Spleen (tissue), 11 donors: ENCODE data around the gene BCL11B. TPM values are rescaled to one million over a fixed set of nuclear protein-coding genes. Genes with fewer than 3 reads are reported as not detected.

Experiments used
- DNase-seq: peaks from one replicate; pipeline ENCODE4 v3.0.0-alpha.2; 2020
- H3K27ac ChIP-seq, 8 donors: fragments of 200-600 bp; sonication (generic) in 7 of 8; 1 replicate in 4 of 8; 2 replicates in 4 of 8; pipeline versions ENCODE4 v1.5.0 to v1.8.0; 2016 to 2021; ENCODE audit warnings: inconsistent platforms in 4 of 8, mild to moderate bottlenecking in 4 of 8, moderate library complexity in 1 of 8
- H3K27me3 ChIP-seq, 7 donors: fragments of 200-600 bp; sonication (generic) in 6 of 7; replicated peaks in 1 of 7; 1 replicate in 4 of 7; 2 replicates in 3 of 7; pipeline versions ENCODE4 v1.5.0 to v1.8.0; 2016 to 2021; ENCODE audit warnings: inconsistent platforms in 3 of 7, mild to moderate bottlenecking in 1 of 7
- H3K36me3 ChIP-seq, 6 donors: fragments of 200-600 bp; sonication (generic) in 5 of 6; 1 replicate in 4 of 6; 2 replicates in 2 of 6; pipeline versions ENCODE4 v1.5.0 to v1.8.0; 2016 to 2021; ENCODE audit warnings: inconsistent platforms in 2 of 6
- H3K4me1 ChIP-seq, 6 donors: fragments of 200-600 bp; sonication (generic) in 5 of 6; 1 replicate in 3 of 6; 2 replicates in 3 of 6; pipeline versions ENCODE4 v1.5.0 to v1.8.0; 2016 to 2021; ENCODE audit warnings: inconsistent platforms in 3 of 6
- H3K4me3 ChIP-seq, 8 donors: fragments of 200-600 bp; sonication (generic) in 7 of 8; 1 replicate in 4 of 8; 2 replicates in 4 of 8; pipeline versions ENCODE4 v1.5.0 to v1.8.0; 2016 to 2021; ENCODE audit warnings: inconsistent platforms in 4 of 8, mild to moderate bottlenecking in 4 of 8, moderate library complexity in 2 of 8
- H3K9me3 ChIP-seq, 8 donors: fragments of 200-600 bp; sonication (generic) in 7 of 8; 1 replicate in 4 of 8; 2 replicates in 4 of 8; pipeline versions ENCODE4 v1.5.0 to v1.8.0; 2016 to 2021; ENCODE audit warnings: inconsistent platforms in 4 of 8
- CTCF ChIP-seq, 11 experiments: fragments of 200-600 bp in 7 of 11; fragments of 450-650 bp in 4 of 11; sonication (generic) in 4 of 11; IDR thresholded peaks in 8 of 11; conservative IDR thresholded peaks in 3 of 11; 1 replicate in 7 of 11; 2 replicates in 4 of 11; pipeline versions ENCODE4 v1.4.0 to v1.8.0; 2016 to 2021; ENCODE audit warnings: antibody characterized with exemption in 11 of 11, inconsistent platforms in 4 of 11, mild to moderate bottlenecking in 1 of 11
- POLR2A ChIP-seq, 3 donors: fragments of 450-650 bp; IDR thresholded peaks; one replicate each; pipeline ENCODE4 v1.5.1; 2017; ENCODE audit warnings: antibody characterized with exemption in 3 of 3, mild to moderate bottlenecking in 1 of 3
- POLR2AphosphoS5 ChIP-seq, 3 donors: sonication (generic); formaldehyde crosslinking; IDR thresholded peaks; one replicate each; pipeline ENCODE4 v1.5.1; 2017; ENCODE audit warnings: antibody characterized with exemption in 3 of 3
- WGBS, 5 donors: extraction: QIAGEN DNeasy Blood & Tissue Kit in 3 of 5; methylation state at CpG; one replicate each; pipeline versions ENCODE4 v1.1.5 to v1.1.7; 2013 to 2018; 5-methylcytosine and 5-hydroxymethylcytosine counted together
- intact Hi-C: fragments of 100-400 bp; cut with DNase I; formaldehyde crosslinking; loops from one replicate; pipeline ENCODE4 v1.15.0; 2023; ENCODE audit warnings: low total_unique reads
- polyA plus RNA-seq, 3 donors: library from polyadenylated mRNA; stranded (reverse); fragments of 200-250 nt; gene quantifications; one replicate each; pipeline ENCODE4 v1.2.1, GENCODE V29; 2013
- total RNA-seq, 7 donors: library from RNA; depleted of rRNA in 3 of 7; stranded (reverse); fragments of >200 nt in 3 of 7; fragmentation: NEBNext Ultra II Directional in 4 of 7; extraction: Animal tissue kit (Norgen Biotek cat#: 25700) in 4 of 7; gene quantifications; one replicate each; pipeline versions ENCODE4 v1.1.0 to v1.2.1, GENCODE V29; 2016 to 2021
- donor health status: healthy with polysubstance abuse.
- donor health status: DM: no; HTN: no; CAD: no; lungs with moderate emphysema.
- donor health status: DM: no; HTN: no; CAD: no.
- donor health status: Bipolar disorder and iron deficiency.
- donor health status: healthy.
- donor health status: DM: no; HTN: no; CAD: no.
- donor health status: DM: yes; HTN: yes; CAD: no.

The BCL11B gene
- total and polyA plus RNA-seq, 10 donors: 0.74 to 21.1 (median 11.4) TPM

GRCh38 chr14:99203080-99203479 is 68.9 kb downstream of the BCL11B start:
- intact Hi-C loops: no loop called here
- no peaks in the 10 kb centered on the region for H3K9me3 ChIP-seq
- 66 to 80% (median 77%) methylated on average over 6 of the region's 6 CpGs for WGBS, 5 donors
- no peak overlapping the region for H3K4me3 ChIP-seq
- H3K36me3 ChIP-seq: no peaks in the 10 kb centered on the region
- peaks cover 0 to 90% (median 5%) of the 10 kb centered on the region in 6 donors for H3K4me1 ChIP-seq
- H3K27ac ChIP-seq: peak overlapping the region in 1 of 8 donors; percentile 24
- no peak for DNase-seq
- H3K27me3 ChIP-seq: peaks cover 0 to 12% (median 0%) of the 10 kb centered on the region in 7 donors
- TF ChIP-seq CTCF (IDR thresholded peaks at IDR 0.05 in 8 of 11, conservative IDR thresholded peaks at IDR 0.05 in 3 of 11) (no peak), POLR2AphosphoS5 (IDR thresholded peaks at IDR 0.05) (no peak), POLR2A (IDR thresholded peaks at IDR 0.05) (no peak)

DNA sequence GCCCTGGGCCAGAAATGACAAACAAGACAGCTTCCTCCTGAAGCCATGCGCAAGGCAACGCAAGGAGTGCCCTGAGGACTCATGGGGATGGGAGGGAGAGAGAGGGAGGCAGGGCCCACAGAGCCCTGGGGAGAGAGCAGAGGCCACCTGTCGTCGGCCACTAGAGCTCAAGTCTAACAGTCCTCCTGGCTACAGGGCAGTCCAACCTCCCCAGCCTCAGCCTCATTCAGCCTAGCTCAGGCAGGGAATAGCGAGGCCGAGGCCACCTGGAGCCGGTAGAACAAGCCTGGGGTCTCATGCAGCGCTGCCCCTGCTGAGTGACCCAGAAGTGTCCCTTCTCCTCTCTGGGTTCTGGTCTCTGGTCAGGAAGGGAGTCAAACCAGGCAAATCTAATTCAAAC is 69.5 kb downstream of the BCL11B start:
- intact Hi-C loops: no loop called here
- H3K36me3 ChIP-seq: no peaks in the 10 kb centered on the region
- TF ChIP-seq CTCF (IDR thresholded peaks at IDR 0.05 in 8 of 11, conservative IDR thresholded peaks at IDR 0.05 in 3 of 11): no peak
- TF ChIP-seq POLR2A (IDR thresholded peaks at IDR 0.05): no peak
- TF ChIP-seq POLR2AphosphoS5 (IDR thresholded peaks at IDR 0.05): no peak
- H3K27ac ChIP-seq: peak overlapping the region in 2 of 8 donors; percentile 9 to 24
- no peaks in the 10 kb centered on the region for H3K9me3 ChIP-seq
- 75 to 88% (median 76%) methylated on average over 7 to 8 of the region's 8 CpGs for WGBS, 5 donors
- peaks cover 0 to 90% (median 8%) of the 10 kb centered on the region in 6 donors for H3K4me1 ChIP-seq
- no peak overlapping the region for H3K4me3 ChIP-seq
- peaks cover 0 to 12% (median 0%) of the 10 kb centered on the region in 7 donors for H3K27me3 ChIP-seq
- DNase-seq: no peak

GRCh38 chr14:99201351-99202073 is 70.5 kb downstream of the BCL11B start:
- peak overlapping the region in 1 of 8 donors; percentile 17 for H3K27ac ChIP-seq
- no peak overlapping the region for H3K4me3 ChIP-seq
- peaks cover 0 to 96% (median 11%) of the 10 kb centered on the region in 6 donors for H3K4me1 ChIP-seq
- WGBS, 5 donors: 62 to 73% (median 72%) methylated on average over 10 of the region's 10 CpGs
- intact Hi-C loops: no loop called here
- DNase-seq: no peak
- H3K27me3 ChIP-seq: peaks cover 0 to 12% (median 0%) of the 10 kb centered on the region in 7 donors
- H3K9me3 ChIP-seq: no peaks in the 10 kb centered on the region
- H3K36me3 ChIP-seq: no peaks in the 10 kb centered on the region
- TF ChIP-seq POLR2A (IDR thresholded peaks at IDR 0.05): no peak
- no peak for TF ChIP-seq CTCF (IDR thresholded peaks at IDR 0.05 in 8 of 11, conservative IDR thresholded peaks at IDR 0.05 in 3 of 11)
- peak in 1 of 3 donors; percentile 20 for TF ChIP-seq POLR2AphosphoS5 (IDR thresholded peaks at IDR 0.05)

GRCh38 chr14:99200654-99201005 is 71.4 kb downstream of the BCL11B start:
- intact Hi-C loops: no loop called here
- Histone ChIP-seq H3K36me3 (no peaks in the 10 kb centered on the region), H3K27ac (peak overlapping the region in 1 of 8 donors; percentile 27), H3K4me1 (peaks cover 0 to 96% (median 13%) of the 10 kb centered on the region in 6 donors), H3K9me3 (no peaks in the 10 kb centered on the region), H3K4me3 (no peak overlapping the region), H3K27me3 (peaks cover 0 to 12% (median 0%) of the 10 kb centered on the region in 7 donors)
- no peak for DNase-seq
- no peak for TF ChIP-seq POLR2A (IDR thresholded peaks at IDR 0.05)
- TF ChIP-seq CTCF (IDR thresholded peaks at IDR 0.05 in 8 of 11, conservative IDR thresholded peaks at IDR 0.05 in 3 of 11): no peak
- no peak for TF ChIP-seq POLR2AphosphoS5 (IDR thresholded peaks at IDR 0.05)
- WGBS, 5 donors: 59 to 85% (median 76%) methylated on average over 3 to 7 of the region's 7 CpGs
